ENCODE results near the gene DNAJC1.

DNAJC1 gene

DNA sequence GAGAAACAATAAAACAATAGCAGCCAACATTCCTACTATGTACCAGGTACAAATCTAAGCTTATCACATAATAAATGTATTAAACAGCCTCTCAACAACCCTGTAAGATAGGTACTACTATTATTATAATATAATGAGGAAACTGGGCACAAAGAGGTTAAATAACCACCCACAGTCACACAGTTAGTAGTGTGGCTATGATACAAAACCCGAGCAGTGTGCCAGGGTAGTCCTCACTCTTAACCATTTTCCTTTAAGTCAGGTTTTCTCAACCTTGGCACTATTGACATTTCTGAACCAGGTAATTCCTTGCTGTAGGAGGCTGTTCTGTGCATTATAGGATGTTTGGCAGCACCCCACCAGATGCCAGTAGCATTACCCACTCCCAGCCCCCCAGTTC is 48.8 kb downstream of the DNAJC1 start:
- H3K9ac ChIP-seq (ENCODE audit: low read length in 2 of 2) = no peak overlapping the region
- H3K27ac ChIP-seq (ENCODE audit: low read length) = no peak overlapping the region
- H3K27me3 ChIP-seq (ENCODE audit: control insufficient read depth in 1 of 2, insufficient read depth in 2 of 2, low read length in 2 of 2) = no peaks in the 10 kb centered on the region
- H3K9me3 ChIP-seq (ENCODE audit: control insufficient read depth in 2 of 2, low read length in 2 of 2) = no peaks in the 10 kb centered on the region
- H3K4me1 ChIP-seq (ENCODE audit: control insufficient read depth, insufficient read depth, low read length) = no peaks in the 10 kb centered on the region
- no peaks in the 10 kb centered on the region for H3K36me3 ChIP-seq (ENCODE audit: control insufficient read depth in 2 of 2, insufficient read depth in 2 of 2, low read length in 2 of 2)
- H3K4me3 ChIP-seq (ENCODE audit: low read length in 2 of 2) = no peak overlapping the region

DNA sequence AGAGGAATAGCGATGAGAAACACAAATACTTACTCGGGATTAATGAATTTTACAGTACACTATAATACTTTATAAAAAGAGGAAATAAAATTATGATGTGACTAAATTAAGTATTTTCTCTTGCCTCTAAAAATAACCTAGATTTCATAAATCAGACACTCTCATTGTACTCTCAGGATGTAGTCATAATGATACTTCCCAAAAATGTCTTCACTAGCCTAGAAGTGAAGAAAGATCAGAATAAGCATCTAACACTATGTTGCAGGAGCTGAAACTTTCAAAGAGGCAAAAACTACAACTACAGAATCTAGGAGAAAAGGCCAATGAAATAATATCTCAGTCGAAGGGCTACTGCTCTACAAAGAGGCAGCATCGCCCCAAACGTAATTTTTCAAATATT is 49.4 kb downstream of the DNAJC1 start:
- H3K27me3 ChIP-seq (ENCODE audit: control insufficient read depth in 1 of 2, insufficient read depth in 2 of 2, low read length in 2 of 2) = no peaks in the 10 kb centered on the region
- no peaks in the 10 kb centered on the region for H3K9me3 ChIP-seq (ENCODE audit: control insufficient read depth in 2 of 2, low read length in 2 of 2)
- no peaks in the 10 kb centered on the region for H3K4me1 ChIP-seq (ENCODE audit: control insufficient read depth, insufficient read depth, low read length)
- H3K9ac ChIP-seq (ENCODE audit: low read length in 2 of 2) = no peak overlapping the region
- no peak overlapping the region for H3K4me3 ChIP-seq (ENCODE audit: low read length in 2 of 2)
- no peak overlapping the region for H3K27ac ChIP-seq (ENCODE audit: low read length)
- H3K36me3 ChIP-seq (ENCODE audit: control insufficient read depth in 2 of 2, insufficient read depth in 2 of 2, low read length in 2 of 2) = no peaks in the 10 kb centered on the region

DNA sequence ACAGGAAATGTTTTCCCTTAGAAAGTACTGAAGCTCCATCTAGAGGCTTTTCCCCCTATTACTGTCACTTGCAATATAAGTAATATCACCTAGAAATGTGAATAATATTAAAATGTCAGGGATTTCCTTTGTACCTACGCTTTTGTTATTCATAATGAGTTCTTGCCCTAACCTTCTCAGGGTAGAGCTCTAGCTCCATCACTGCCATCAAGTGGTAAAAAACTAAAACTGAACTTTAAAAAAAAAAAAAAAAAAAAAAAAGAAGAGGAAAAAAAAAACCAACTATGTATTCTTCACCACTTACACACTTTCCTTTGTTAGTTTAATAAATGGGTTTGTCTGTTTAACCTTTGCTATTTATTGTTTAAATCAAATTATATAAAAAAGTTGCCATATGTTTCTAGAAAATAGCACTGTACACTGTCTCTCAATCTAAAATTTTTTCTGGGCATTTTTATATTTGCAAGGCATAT is 49.9 kb downstream of the DNAJC1 start:
- no peaks in the 10 kb centered on the region for H3K9me3 ChIP-seq (ENCODE audit: control insufficient read depth in 2 of 2, low read length in 2 of 2)
- H3K27me3 ChIP-seq (ENCODE audit: control insufficient read depth in 1 of 2, insufficient read depth in 2 of 2, low read length in 2 of 2) = no peaks in the 10 kb centered on the region
- H3K4me3 ChIP-seq (ENCODE audit: low read length in 2 of 2) = no peak overlapping the region
- no peaks in the 10 kb centered on the region for H3K36me3 ChIP-seq (ENCODE audit: control insufficient read depth in 2 of 2, insufficient read depth in 2 of 2, low read length in 2 of 2)
- no peaks in the 10 kb centered on the region for H3K4me1 ChIP-seq (ENCODE audit: control insufficient read depth, insufficient read depth, low read length)
- H3K9ac ChIP-seq (ENCODE audit: low read length in 2 of 2) = no peak overlapping the region
- no peak overlapping the region for H3K27ac ChIP-seq (ENCODE audit: low read length)

DNA sequence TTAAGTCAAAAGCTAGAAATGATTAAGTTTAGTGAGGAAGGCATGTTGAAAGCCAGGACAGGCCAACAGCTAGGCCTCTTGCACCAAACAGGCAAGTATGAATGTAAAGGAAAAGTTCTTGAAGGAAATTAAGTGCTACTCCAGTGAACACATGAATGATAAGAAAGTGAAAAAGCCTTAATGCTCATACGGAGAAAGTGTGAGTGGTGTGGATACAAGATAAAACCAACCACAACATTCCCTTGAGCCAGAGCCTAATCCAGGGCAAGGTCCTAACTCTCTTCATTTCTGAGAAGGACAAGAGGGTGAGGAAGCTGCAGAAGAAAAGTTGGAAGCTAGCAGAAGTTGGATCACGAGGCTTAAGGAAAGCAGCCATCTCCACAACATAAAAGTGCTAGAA is 53.0 kb downstream of the DNAJC1 start:
- Histone ChIP-seq H3K4me1 (ENCODE audit: control insufficient read depth, insufficient read depth, low read length) (no peaks in the 10 kb centered on the region), H3K36me3 (ENCODE audit: control insufficient read depth in 2 of 2, insufficient read depth in 2 of 2, low read length in 2 of 2) (no peaks in the 10 kb centered on the region), H3K9ac (ENCODE audit: low read length in 2 of 2) (no peak overlapping the region), H3K27me3 (ENCODE audit: control insufficient read depth in 1 of 2, insufficient read depth in 2 of 2, low read length in 2 of 2) (no peaks in the 10 kb centered on the region), H3K4me3 (ENCODE audit: low read length in 2 of 2) (no peak overlapping the region), H3K27ac (ENCODE audit: low read length) (no peak overlapping the region), H3K9me3 (ENCODE audit: control insufficient read depth in 2 of 2, low read length in 2 of 2) (no peaks in the 10 kb centered on the region)

DNA sequence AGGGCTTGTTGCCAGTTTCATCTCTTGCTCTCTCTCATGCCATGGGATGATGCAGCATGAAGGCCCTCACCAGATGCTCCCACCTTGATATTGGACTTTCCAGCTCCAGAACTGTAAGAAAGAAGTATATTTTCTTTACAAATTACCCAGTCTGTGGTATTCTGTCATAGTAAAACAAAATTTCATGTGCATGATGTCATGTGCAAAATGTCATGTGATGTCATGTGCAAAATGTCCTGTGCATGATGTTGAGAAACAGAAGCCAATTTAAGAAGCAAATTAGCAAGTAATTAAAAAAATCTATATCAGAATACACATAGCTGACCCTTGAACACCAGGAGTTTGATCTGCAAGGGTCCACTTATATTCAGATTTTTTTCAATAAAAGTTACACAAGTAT is 56.6 kb downstream of the DNAJC1 start:
- Histone ChIP-seq H3K27me3 (ENCODE audit: control insufficient read depth in 1 of 2, insufficient read depth in 2 of 2, low read length in 2 of 2) (no peaks in the 10 kb centered on the region), H3K27ac (ENCODE audit: low read length) (no peak overlapping the region), H3K4me3 (ENCODE audit: low read length in 2 of 2) (no peak overlapping the region), H3K4me1 (ENCODE audit: control insufficient read depth, insufficient read depth, low read length) (no peaks in the 10 kb centered on the region), H3K36me3 (ENCODE audit: control insufficient read depth in 2 of 2, insufficient read depth in 2 of 2, low read length in 2 of 2) (no peaks in the 10 kb centered on the region), H3K9ac (ENCODE audit: low read length in 2 of 2) (no peak overlapping the region), H3K9me3 (ENCODE audit: control insufficient read depth in 2 of 2, low read length in 2 of 2) (no peaks in the 10 kb centered on the region)

DNA sequence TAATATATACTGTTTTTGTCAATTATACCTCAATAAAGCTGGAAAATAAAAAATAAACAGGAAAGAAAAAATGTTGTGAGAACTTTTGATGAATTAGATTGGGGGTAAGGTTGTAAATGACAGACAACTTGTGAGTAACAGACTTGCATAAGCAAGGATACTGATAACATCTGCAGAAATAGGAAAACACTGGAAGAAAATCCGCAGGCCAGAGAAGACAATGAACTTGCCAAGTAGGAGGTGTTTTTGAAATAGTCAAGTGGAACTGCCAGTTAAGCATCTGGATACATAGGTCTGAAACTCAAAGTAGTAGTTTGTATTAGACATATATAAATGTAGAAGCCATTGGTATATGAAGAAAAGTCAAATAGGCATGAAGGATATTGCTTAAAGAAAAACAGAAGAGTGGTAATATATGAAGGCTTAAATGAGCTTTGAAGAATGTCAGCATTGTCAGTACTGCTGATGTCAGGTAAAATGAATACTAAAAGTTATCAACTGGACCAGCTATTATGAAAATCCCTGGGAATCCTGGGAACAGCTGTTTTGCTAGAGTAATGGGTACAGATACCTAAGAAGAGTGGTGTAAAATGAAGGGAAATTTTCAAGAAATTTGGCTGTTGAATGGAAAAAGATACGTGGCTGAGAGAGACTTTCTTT is 58.7 kb downstream of the DNAJC1 start:
- Histone ChIP-seq H3K4me1 (ENCODE audit: control insufficient read depth, insufficient read depth, low read length) (no peaks in the 10 kb centered on the region), H3K9ac (ENCODE audit: low read length in 2 of 2) (no peak overlapping the region), H3K9me3 (ENCODE audit: control insufficient read depth in 2 of 2, low read length in 2 of 2) (no peaks in the 10 kb centered on the region), H3K4me3 (ENCODE audit: low read length in 2 of 2) (no peak overlapping the region), H3K27ac (ENCODE audit: low read length) (no peak overlapping the region), H3K36me3 (ENCODE audit: control insufficient read depth in 2 of 2, insufficient read depth in 2 of 2, low read length in 2 of 2) (no peaks in the 10 kb centered on the region), H3K27me3 (ENCODE audit: control insufficient read depth in 1 of 2, insufficient read depth in 2 of 2, low read length in 2 of 2) (no peaks in the 10 kb centered on the region)

DNA sequence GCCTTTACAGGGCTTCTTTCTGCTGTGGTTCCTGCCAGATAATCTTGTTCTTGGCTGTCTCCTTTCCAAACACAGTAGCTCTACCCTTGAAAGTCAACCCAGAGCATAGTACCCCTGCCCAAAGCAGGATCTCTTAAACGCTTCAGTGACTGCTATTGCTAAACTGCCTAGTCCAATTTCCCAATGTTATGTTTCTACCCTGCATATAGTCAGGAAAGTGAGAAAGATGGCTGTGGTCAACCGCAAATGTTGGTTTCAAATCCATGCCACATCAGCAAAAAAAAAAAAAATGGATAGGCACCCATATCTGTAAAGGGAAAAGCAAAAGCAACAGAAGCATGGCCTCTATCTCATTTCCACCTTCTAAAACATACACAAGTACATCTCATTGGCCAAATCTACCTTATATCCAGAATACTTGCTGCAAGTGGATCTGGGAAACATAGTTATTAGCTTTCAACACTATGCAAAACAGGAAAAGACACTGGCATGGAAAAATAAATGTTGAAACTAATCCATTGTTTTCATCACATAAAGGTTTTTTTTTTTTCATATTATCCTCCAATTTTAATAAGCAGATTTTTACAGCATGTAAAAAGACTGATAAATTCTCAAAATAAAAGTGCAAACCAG is 59.8 kb downstream of the DNAJC1 start:
- H3K9me3 ChIP-seq (ENCODE audit: control insufficient read depth in 2 of 2, low read length in 2 of 2) = no peaks in the 10 kb centered on the region
- H3K4me1 ChIP-seq (ENCODE audit: control insufficient read depth, insufficient read depth, low read length) = no peaks in the 10 kb centered on the region

DNA sequence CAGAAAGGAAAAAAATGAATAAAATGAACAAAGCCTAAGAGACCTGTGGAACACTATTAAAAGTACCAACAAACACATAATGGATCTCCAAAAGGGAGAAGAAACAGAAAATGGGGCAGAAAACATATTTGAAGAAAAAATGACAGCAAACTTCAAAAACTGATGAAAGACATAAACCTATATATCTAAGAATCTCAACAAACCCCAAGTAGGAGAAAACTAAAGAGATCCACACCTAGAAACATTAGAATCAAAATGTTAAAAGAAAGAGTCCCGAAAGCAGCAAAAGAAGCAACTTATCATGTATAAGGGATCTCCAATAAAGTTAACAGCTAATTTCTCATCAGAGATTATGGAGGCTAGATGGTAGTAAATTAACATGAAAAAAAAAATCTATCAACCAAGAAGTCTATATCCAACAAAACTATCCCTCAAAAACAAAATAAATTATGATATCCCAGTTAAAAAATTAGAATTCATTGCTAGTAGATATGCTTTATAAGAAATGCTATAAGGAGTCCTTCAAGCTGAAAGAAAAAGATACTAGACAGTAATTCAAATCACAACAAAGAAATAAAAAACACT is 68.0 kb downstream of the DNAJC1 start:
- Histone ChIP-seq H3K27ac (ENCODE audit: low read length) (no peak overlapping the region), H3K9me3 (ENCODE audit: control insufficient read depth in 2 of 2, low read length in 2 of 2) (peaks cover 0 to 6% of the 10 kb centered on the region in 2 donors), H3K4me3 (ENCODE audit: low read length in 2 of 2) (no peak overlapping the region), H3K4me1 (ENCODE audit: control insufficient read depth, insufficient read depth, low read length) (no peaks in the 10 kb centered on the region), H3K9ac (ENCODE audit: low read length in 2 of 2) (no peak overlapping the region), H3K27me3 (ENCODE audit: control insufficient read depth in 1 of 2, insufficient read depth in 2 of 2, low read length in 2 of 2) (no peaks in the 10 kb centered on the region), H3K36me3 (ENCODE audit: control insufficient read depth in 2 of 2, insufficient read depth in 2 of 2, low read length in 2 of 2) (no peaks in the 10 kb centered on the region)

More for the DNA sequence above, 59.8 kb downstream of the DNAJC1 start:
- Histone ChIP-seq H3K27ac (ENCODE audit: low read length) (no peak overlapping the region), H3K4me3 (ENCODE audit: low read length in 2 of 2) (no peak overlapping the region), H3K27me3 (ENCODE audit: control insufficient read depth in 1 of 2, insufficient read depth in 2 of 2, low read length in 2 of 2) (no peaks in the 10 kb centered on the region), H3K9ac (ENCODE audit: low read length in 2 of 2) (no peak overlapping the region), H3K36me3 (ENCODE audit: control insufficient read depth in 2 of 2, insufficient read depth in 2 of 2, low read length in 2 of 2) (no peaks in the 10 kb centered on the region)

DNA sequence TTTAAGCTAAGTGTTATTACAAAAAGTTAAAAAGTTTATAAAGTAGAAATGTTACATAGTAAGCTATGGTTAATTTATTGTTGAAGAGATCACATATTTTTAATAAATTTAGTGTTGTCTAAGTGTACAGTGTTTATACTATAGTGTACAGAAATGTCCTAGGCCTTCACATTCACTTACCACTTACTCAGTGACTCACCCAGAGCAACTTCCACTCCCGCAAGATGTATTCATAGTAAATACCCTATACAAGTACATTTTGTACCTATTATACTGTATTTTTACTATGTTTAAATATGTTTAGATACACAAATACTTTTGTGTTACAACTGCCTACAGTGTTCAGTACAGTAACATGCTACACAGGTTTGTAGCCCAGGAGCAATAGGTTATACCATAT is 69.2 kb downstream of the DNAJC1 start:
- Histone ChIP-seq H3K27me3 (ENCODE audit: control insufficient read depth in 1 of 2, insufficient read depth in 2 of 2, low read length in 2 of 2) (no peaks in the 10 kb centered on the region), H3K4me1 (ENCODE audit: control insufficient read depth, insufficient read depth, low read length) (no peaks in the 10 kb centered on the region), H3K4me3 (ENCODE audit: low read length in 2 of 2) (no peak overlapping the region), H3K9me3 (ENCODE audit: control insufficient read depth in 2 of 2, low read length in 2 of 2) (peaks cover 0 to 6% of the 10 kb centered on the region in 2 donors), H3K27ac (ENCODE audit: low read length) (no peak overlapping the region), H3K36me3 (ENCODE audit: control insufficient read depth in 2 of 2, insufficient read depth in 2 of 2, low read length in 2 of 2) (no peaks in the 10 kb centered on the region), H3K9ac (ENCODE audit: low read length in 2 of 2) (no peak overlapping the region)

DNA sequence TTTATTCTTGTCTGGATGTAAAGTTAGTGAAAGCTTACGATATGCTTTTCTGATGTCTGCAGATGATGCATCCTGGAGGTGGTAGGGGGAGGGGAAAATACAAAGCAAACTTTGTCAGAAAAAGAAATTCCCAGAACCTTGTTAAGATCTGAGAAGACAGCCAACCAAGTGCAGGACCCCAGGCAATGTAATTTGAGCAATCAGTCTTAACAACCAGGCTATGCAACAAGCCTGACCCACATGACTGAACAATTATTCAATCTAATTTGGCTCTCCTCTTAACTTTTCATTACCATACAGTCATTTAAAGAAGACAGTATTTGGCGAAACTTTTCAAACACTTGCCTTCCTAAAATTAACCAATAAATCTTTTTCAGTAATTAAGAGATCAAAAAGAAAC is 74.5 kb downstream of the DNAJC1 start:
- no peaks in the 10 kb centered on the region for H3K27me3 ChIP-seq (ENCODE audit: control insufficient read depth in 1 of 2, insufficient read depth in 2 of 2, low read length in 2 of 2)
- no peak overlapping the region for H3K4me3 ChIP-seq (ENCODE audit: low read length in 2 of 2)
- H3K9ac ChIP-seq (ENCODE audit: low read length in 2 of 2) = no peak overlapping the region

More for the DNA sequence above, 74.5 kb downstream of the DNAJC1 start:
- no peaks in the 10 kb centered on the region for H3K9me3 ChIP-seq (ENCODE audit: control insufficient read depth in 2 of 2, low read length in 2 of 2)
- no peaks in the 10 kb centered on the region for H3K36me3 ChIP-seq (ENCODE audit: control insufficient read depth in 2 of 2, insufficient read depth in 2 of 2, low read length in 2 of 2)
- no peak overlapping the region for H3K27ac ChIP-seq (ENCODE audit: low read length)
- H3K4me1 ChIP-seq (ENCODE audit: control insufficient read depth, insufficient read depth, low read length) = no peaks in the 10 kb centered on the region
